MG63 (cell line): ENCODE data around the gene KRT40. TPM values are rescaled to one million over a fixed set of nuclear protein-coding genes. Genes with fewer than 3 reads are reported as not detected.

Source experiments
- DNase-seq: peaks from one replicate; pipeline ENCODE4 v3.0.0-alpha.2; 2020
- H3K27me3 ChIP-seq: fragments of 250-450 bp; sonication (Bioruptor Pico); 2 replicates; pipeline ENCODE4 v1.5.1; 2020; ENCODE audit warnings: mild to moderate bottlenecking, moderate library complexity
- H3K36me3 ChIP-seq: fragments of 250-450 bp; sonication (Bioruptor Pico); 2 replicates; pipeline ENCODE4 v1.5.1; 2020; ENCODE audit warnings: mild to moderate bottlenecking, moderate library complexity
- H3K4me3 ChIP-seq: fragments of 250-450 bp; sonication (Bioruptor Pico); 2 replicates; pipeline ENCODE4 v1.5.1; 2020; ENCODE audit warnings: mild to moderate bottlenecking, moderate library complexity
- H3K9me3 ChIP-seq: fragments of 250-450 bp; sonication (Bioruptor Pico); 2 replicates; pipeline ENCODE4 v1.5.1; 2020; ENCODE audit warnings: mild to moderate bottlenecking, moderate library complexity
- total RNA-seq: library from RNA; depleted of rRNA; stranded (reverse); fragments of >200 nt; shearing (Covaris generic); gene quantifications from 2 replicates; pipeline ENCODE4 v1.2.3, GENCODE V29; 2014; ENCODE audit warnings: low replicate concordance; rRNA removed

The KRT40 gene
- total RNA-seq, 1 experiment from 2014 or later = not detected

DNA sequence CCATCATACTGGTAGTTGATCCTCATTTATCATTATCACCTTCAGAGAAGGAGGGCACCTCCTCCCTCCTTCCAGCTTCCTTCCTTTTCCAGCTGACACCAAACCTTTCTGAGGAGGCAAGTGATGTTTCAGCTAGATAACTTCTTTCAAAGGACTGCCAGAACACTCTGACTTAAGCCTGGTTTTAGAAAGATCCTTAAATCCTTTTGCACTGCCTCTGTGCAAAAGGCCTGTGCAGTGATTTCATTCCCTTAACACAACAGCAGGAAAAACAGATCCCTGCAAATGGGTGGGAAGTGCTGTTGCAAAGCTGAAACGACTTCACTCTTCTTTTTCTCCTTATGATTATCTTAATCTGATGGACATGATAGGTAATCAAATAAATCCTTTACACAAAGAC, 39.6 kb downstream of the KRT40 start:
- H3K36me3 ChIP-seq = no peaks in the 10 kb centered on the region
- no peaks in the 10 kb centered on the region for H3K27me3 ChIP-seq
- DNase-seq = no peak

DNA sequence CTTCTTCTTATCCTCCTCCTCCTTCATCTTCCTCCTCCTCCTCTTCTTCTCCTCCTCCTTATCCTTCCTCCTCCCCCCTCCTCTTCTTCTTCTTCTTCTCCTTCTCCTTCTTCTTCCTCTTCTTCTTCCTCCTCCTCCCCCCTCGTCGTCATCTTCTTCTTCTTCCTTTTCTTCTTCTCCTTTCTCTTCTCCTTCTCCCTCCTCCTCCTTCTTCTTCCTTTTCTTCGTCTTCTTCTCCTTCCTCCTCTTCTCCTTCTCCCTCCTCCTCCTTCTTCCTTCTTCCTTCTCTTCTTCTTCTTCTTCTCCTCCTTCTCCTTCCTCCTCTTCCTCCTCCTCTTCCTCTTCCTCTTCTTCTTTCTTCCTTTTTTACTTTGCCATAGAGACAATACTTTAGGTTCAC, 41.6 kb downstream of the KRT40 start:
- no peaks in the 10 kb centered on the region for H3K36me3 ChIP-seq
- DNase-seq = no peak

More for the DNA sequence above, 39.6 kb downstream of the KRT40 start:
- Histone ChIP-seq H3K9me3 (no peaks in the 10 kb centered on the region; the same call in none of the 2 replicates), H3K4me3 (no peak overlapping the region)

DNA sequence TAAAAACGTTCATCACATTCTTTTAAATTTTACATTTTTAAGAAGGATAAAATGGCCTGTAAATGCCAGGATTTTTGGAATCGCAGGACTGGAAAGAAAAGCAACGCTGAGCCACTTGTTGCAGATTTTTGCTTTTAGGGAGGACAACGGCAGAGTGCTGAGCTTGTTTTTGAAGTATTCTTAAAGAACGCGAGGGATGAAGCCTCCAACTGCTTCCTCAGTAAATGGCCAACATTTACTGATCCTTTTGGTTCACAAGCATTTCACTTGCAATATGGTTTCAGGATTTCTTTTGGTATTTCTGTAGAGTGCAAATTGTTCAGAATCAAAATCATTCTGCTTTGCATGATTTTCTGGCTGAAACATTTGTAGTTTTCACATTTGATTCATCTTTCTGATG, 43.9 kb downstream of the KRT40 start:
- no peak for DNase-seq
- no peaks in the 10 kb centered on the region for H3K27me3 ChIP-seq
- H3K4me3 ChIP-seq = no peak overlapping the region
- H3K36me3 ChIP-seq = no peaks in the 10 kb centered on the region
- no peaks in the 10 kb centered on the region; the same call in none of the 2 replicates for H3K9me3 ChIP-seq

More for the DNA sequence above, 41.6 kb downstream of the KRT40 start:
- Histone ChIP-seq H3K4me3 (no peak overlapping the region), H3K9me3 (no peaks in the 10 kb centered on the region; the same call in none of the 2 replicates), H3K27me3 (no peaks in the 10 kb centered on the region)

DNA sequence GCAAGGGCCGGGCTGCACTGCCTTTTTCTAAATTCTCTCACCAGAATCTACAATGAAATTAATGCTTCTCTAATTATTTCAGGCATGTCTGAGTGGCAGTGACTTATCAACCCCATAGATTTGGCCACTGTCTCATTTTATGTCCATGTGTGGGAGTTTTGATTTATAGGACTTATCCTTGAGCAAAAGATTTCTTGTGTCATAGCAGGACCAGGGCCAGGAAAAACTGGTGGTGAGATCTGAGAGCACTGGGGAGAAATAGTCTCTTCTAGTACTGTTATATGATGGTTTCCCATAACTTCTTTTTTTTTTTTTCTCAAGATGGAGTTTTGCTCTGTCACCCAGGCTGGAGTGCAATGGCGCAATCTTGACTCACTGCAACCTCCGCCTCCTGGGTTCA, 45.1 kb downstream of the KRT40 start:
- no peak for DNase-seq
- H3K9me3 ChIP-seq = no peaks in the 10 kb centered on the region; the same call in none of the 2 replicates
- H3K27me3 ChIP-seq = no peaks in the 10 kb centered on the region
- no peaks in the 10 kb centered on the region for H3K36me3 ChIP-seq
- no peak overlapping the region for H3K4me3 ChIP-seq

DNA sequence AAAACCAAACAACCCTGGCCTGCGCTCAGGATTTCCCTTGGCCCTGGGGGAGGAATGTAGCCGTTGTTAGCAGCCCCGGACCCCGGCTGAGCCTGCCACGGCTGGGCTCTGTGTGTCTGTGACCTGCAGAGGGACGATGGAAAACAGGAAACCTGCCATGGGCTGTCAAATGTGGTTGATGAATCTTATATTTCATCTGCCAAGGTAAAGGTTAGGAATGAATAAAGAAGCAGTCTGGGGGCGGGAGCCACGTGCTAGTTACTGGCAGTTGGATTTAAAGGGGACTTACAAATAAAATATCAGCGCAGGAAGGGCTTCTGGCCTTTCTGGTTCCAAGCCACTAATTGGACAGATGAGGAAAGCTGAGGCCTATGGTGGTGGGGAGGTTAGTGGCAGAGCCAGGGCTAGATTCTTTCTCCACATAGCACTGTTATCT, 46.7 kb downstream of the KRT40 start, which contains the start of gene KRT23:
Gene KRT23 (minus strand): TSS at position 263 of the 436 bp plus-strand sequence. CDS start 1,043 bp downstream, outside the sequence.
- no peak for DNase-seq
- Histone ChIP-seq H3K27me3 (no peaks in the 10 kb centered on the region), H3K4me3 (no peak within 1 kb of the TSS), H3K9me3 (no peaks in the 10 kb centered on the region), H3K36me3 (no peaks in the 10 kb centered on the region)

DNA sequence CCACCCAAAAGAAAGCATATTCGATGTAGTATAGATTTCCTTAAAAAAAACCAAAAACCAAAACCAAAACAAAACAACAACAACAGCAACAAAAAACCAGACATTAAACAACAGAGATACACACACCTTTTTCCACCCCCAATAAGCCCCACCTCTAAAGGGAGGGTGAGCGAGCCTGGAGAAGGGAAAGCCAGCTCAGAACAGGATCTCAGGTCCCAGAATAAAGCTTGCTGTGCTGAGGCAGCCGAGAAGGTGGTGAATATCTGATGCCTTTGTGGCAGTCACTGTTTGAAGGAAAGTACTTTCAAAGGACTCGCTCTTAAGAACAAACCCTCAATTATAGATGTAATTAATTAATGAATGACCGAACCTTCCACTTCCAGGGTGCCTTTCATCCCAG, 47.1 kb downstream of the KRT40 start:
- Histone ChIP-seq H3K4me3 (no peak overlapping the region), H3K9me3 (no peaks in the 10 kb centered on the region), H3K36me3 (no peaks in the 10 kb centered on the region), H3K27me3 (no peaks in the 10 kb centered on the region)
- DNase-seq = no peak

DNA sequence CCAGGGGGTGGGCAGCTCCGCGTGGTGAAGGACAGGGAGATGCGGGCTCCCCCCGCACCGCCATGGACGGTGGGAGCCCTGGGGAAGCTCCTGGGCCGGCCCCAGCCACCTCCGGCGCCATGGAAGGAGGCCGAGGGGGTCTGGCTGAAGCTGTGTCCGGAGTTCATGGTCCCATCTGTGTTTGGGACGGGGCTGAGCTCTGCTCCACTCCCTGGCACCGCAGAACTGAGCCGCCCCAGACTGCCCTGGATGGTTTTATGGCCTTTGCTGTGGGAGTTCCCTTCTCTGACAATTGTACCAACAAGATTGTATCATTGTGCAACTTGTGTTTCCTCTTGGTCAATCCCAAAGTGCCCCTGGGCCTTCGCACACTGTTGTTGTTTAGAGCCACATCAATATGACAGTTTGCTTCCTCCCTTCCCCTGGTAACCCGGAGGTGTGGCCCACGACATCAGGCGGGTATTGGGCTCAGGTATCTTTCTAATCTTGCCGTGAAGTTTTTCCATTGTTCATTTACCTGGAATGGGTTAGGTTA, 47.6 kb downstream of the KRT40 start:
- Histone ChIP-seq H3K36me3 (no peaks in the 10 kb centered on the region), H3K9me3 (no peaks in the 10 kb centered on the region), H3K27me3 (no peaks in the 10 kb centered on the region), H3K4me3 (no peak overlapping the region)
- no peak for DNase-seq

DNA sequence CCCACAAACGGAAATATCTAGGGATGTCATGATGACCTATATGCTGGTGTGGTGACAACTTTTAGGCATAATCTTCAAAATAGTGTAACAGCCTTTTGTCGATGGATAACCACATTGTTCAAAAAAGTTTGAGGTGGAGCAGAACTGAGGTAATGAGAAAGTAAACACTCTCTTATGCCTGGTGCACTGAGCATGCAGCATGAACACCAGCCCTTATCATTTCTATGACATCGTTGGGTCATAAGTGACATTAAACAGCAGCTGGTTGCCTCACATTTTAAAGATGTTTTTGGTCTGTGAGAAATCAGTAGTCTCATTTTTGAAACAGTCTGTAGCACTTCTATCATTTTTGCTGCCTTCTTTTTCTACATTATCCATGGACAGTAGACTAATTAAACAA, 48.5 kb downstream of the KRT40 start:
- no peaks in the 10 kb centered on the region for H3K9me3 ChIP-seq

DNA sequence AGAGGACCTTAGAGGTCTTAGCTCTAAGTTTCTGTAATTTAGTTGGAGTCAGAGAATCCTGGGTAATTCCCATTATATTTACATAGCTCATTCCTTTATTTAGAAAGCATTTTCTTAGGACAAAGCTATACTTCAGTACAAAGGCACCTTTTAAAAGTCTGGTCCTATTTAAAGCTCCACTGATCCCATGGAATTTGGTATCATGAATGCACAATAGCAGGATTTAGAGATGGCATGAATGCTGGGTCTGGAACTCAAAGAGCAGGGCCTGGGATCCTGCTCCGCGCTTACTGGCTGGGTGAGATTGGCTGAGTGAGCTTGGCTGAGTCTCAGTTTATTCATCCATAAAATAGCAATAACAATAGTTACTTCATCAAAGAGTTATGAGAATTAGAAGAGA, 51.5 kb downstream of the KRT40 start:
- Histone ChIP-seq H3K9me3 (no peaks in the 10 kb centered on the region), H3K27me3 (no peaks in the 10 kb centered on the region), H3K36me3 (no peaks in the 10 kb centered on the region), H3K4me3 (no peak overlapping the region)
- DNase-seq = no peak

More for the DNA sequence above, 48.5 kb downstream of the KRT40 start:
- no peaks in the 10 kb centered on the region for H3K36me3 ChIP-seq
- no peak overlapping the region for H3K4me3 ChIP-seq
- no peaks in the 10 kb centered on the region for H3K27me3 ChIP-seq
- DNase-seq = no peak

DNA sequence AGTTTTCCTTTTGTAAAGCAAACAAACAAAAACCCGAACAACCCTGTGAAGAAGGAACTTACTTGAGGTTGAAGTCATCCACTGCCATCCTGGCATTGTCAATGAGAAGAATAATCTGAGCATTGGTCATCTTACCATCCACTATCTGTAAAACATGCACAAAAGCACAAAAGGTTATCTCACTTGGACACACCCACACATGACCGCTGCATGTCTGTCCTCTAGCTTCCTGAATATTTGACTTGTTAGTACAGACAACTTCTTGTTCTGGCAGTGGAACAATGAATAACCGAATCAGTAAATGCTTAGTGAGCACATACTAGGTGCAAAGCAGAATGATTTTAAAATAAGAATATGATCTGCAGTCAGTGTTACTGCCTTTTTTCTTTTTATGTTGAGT, 52.8 kb downstream of the KRT40 start:
- no peak overlapping the region for H3K4me3 ChIP-seq
- no peak for DNase-seq
- no peaks in the 10 kb centered on the region for H3K9me3 ChIP-seq
- no peaks in the 10 kb centered on the region for H3K36me3 ChIP-seq
- H3K27me3 ChIP-seq = no peaks in the 10 kb centered on the region

Other genes with a start within 250 kb of the KRT40 start
- gene KRT25, start 229.0 kb downstream of the KRT40 start, total RNA-seq = not detected in 2 replicates
- gene KRT26, start 212.1 kb downstream of the KRT40 start, total RNA-seq = not detected in 2 replicates
- gene KRT27, start 201.8 kb downstream of the KRT40 start, total RNA-seq = not detected in 2 replicates
- gene KRT28, start 184.4 kb downstream of the KRT40 start, total RNA-seq = not detected in 2 replicates
- 48.4 and 70.6 TPM in 2 replicates for gene KRT10, start 161.7 kb downstream of the KRT40 start, total RNA-seq
- gene KRT12, start 117.1 kb downstream of the KRT40 start, total RNA-seq = not detected in 2 replicates
- not detected in 2 replicates for gene KRT20, start 99.1 kb downstream of the KRT40 start, total RNA-seq
- gene KRT23, start 46.7 kb downstream of the KRT40 start, total RNA-seq = 0.07 TPM in 1 of 2 replicates, not detected in the other
- gene KRT39, start 17.4 kb downstream of the KRT40 start, total RNA-seq = not detected in 2 replicates
- gene KRTAP3-3, start 9.8 kb upstream of the KRT40 start, total RNA-seq = not detected in 2 replicates
- gene KRTAP3-2, start 15.6 kb upstream of the KRT40 start, total RNA-seq = not detected in 2 replicates
- gene KRTAP3-1, start 24.8 kb upstream of the KRT40 start, total RNA-seq = not detected in 2 replicates
- 1.2 and 3.2 TPM in 2 replicates for gene KRTAP1-5, start 42.9 kb upstream of the KRT40 start, total RNA-seq
- not detected in 2 replicates for gene KRTAP1-4, start 45.9 kb upstream of the KRT40 start, total RNA-seq
- gene KRTAP1-3, start 50.5 kb upstream of the KRT40 start, total RNA-seq = not detected in 2 replicates
- gene KRTAP1-1, start 57.1 kb upstream of the KRT40 start, total RNA-seq = 0.33 TPM in 1 of 2 replicates, not detected in the other
- not detected in 2 replicates for gene KRTAP2-1, start 63.0 kb upstream of the KRT40 start, total RNA-seq
- gene KRTAP2-2, start 70.9 kb upstream of the KRT40 start, total RNA-seq = not detected in 2 replicates
- gene KRTAP2-3, start 75.8 kb upstream of the KRT40 start, total RNA-seq = 0.33 TPM in 1 of 2 replicates, not detected in the other
- not detected in 2 replicates for gene KRTAP2-4, start 81.6 kb upstream of the KRT40 start, total RNA-seq
- not detected in 2 replicates for gene KRTAP4-7, start 99.8 kb upstream of the KRT40 start, total RNA-seq
- gene KRTAP4-8, start 113.8 kb upstream of the KRT40 start, total RNA-seq = not detected in 2 replicates
- gene KRTAP4-16, start 117.9 kb upstream of the KRT40 start, total RNA-seq = not detected in 2 replicates
- not detected in 2 replicates for gene KRTAP4-9, start 121.1 kb upstream of the KRT40 start, total RNA-seq
- not detected in 2 replicates for gene KRTAP4-11, start 134.0 kb upstream of the KRT40 start, total RNA-seq
- not detected in 2 replicates for gene KRTAP4-12, start 139.9 kb upstream of the KRT40 start, total RNA-seq
- not detected in 2 replicates for gene KRTAP4-6, start 156.2 kb upstream of the KRT40 start, total RNA-seq
- gene KRTAP4-5, start 165.5 kb upstream of the KRT40 start, total RNA-seq = not detected in 2 replicates
- not detected in 2 replicates for gene KRTAP4-4, start 176.4 kb upstream of the KRT40 start, total RNA-seq
- gene KRTAP4-3, start 183.9 kb upstream of the KRT40 start, total RNA-seq = not detected in 2 replicates
- not detected in 2 replicates for gene KRTAP4-2, start 193.9 kb upstream of the KRT40 start, total RNA-seq
- gene KRTAP4-1, start 200.6 kb upstream of the KRT40 start, total RNA-seq = not detected in 2 replicates
- gene KRTAP9-1, start 205.6 kb upstream of the KRT40 start, total RNA-seq = not detected in 2 replicates
- not detected in 2 replicates for gene KRTAP9-2, start 242.3 kb upstream of the KRT40 start, total RNA-seq
- not detected in 2 replicates for gene KRTAP9-3, start 248.1 kb upstream of the KRT40 start, total RNA-seq